Neural progenitor cell (in vitro differentiated cells): ENCODE measurements around the gene METTL1. TPM values are rescaled to one million over a fixed set of nuclear protein-coding genes. Genes with fewer than 3 reads are reported as not detected.

Experiments used
- DNase-seq: peaks from one replicate; pipeline ENCODE4 v3.0.0-alpha.2; 2016; ENCODE audit warnings: low spot score
- H2AFZ ChIP-seq: fragments of 200-600 bp; sonication (generic); replicated peaks from 2 replicates; pipeline ENCODE4 v1.6.1; 2016; ENCODE audit warnings: antibody characterized with exemption
- H3F3A ChIP-seq: fragments of 200-600 bp; sonication (generic); 2 replicates; pipeline ENCODE4 v1.6.1; 2016; ENCODE audit warnings: antibody characterized with exemption, low read depth
- H3K27ac ChIP-seq: fragments of 200-600 bp; sonication (generic); 2 replicates; pipeline ENCODE4 v1.5.1; 2016; ENCODE audit warnings: mild to moderate bottlenecking
- H3K27me3 ChIP-seq: fragments of 200-600 bp; sonication (generic); 2 replicates; pipeline ENCODE4 v1.6.1; 2016; ENCODE audit warnings: mild to moderate bottlenecking, moderate library complexity
- H3K36me3 ChIP-seq: fragments of 200-600 bp; sonication (generic); 2 replicates; pipeline ENCODE4 v1.5.1; 2016
- H3K4me1 ChIP-seq: fragments of 200-600 bp; sonication (generic); 2 replicates; pipeline ENCODE4 v1.6.1; 2016; ENCODE audit warnings: mixed run types
- H3K4me2 ChIP-seq: fragments of 200-600 bp; sonication (generic); 2 replicates; pipeline ENCODE4 v1.6.1; 2016
- H3K4me3 ChIP-seq: fragments of 200-600 bp; sonication (generic); 2 replicates; pipeline ENCODE4 v1.5.1; 2016
- H3K79me2 ChIP-seq: fragments of 200-600 bp; sonication (generic); 2 replicates; pipeline ENCODE4 v1.6.1; 2016; ENCODE audit warnings: low read depth
- H3K9ac ChIP-seq: fragments of 200-600 bp; sonication (generic); 2 replicates; pipeline ENCODE4 v1.6.1; 2016
- H3K9me3 ChIP-seq: fragments of 200-600 bp; sonication (generic); 2 replicates; pipeline ENCODE4 v1.5.1; 2016; ENCODE audit warnings: low read depth
- H4K20me1 ChIP-seq: fragments of 200-600 bp; sonication (generic); 2 replicates; pipeline ENCODE4 v1.6.1; 2016; ENCODE audit warnings: low read depth
- H3K27ac Mint-ChIP-seq: 3 replicates; pipeline ENCODE4 v1.8.0; 2021; ENCODE audit warnings: mixed read lengths
- H3K27me3 Mint-ChIP-seq: 2 replicates; pipeline ENCODE4 v1.8.0; 2022; ENCODE audit warnings: low read depth, mild to moderate bottlenecking, inconsistent platforms, moderate library complexity, mixed read lengths; ENCODE audit not compliant: insufficient read depth
- H3K36me3 Mint-ChIP-seq: 3 replicates; pipeline ENCODE4 v1.8.0; 2021; ENCODE audit warnings: mixed read lengths
- H3K4me1 Mint-ChIP-seq: 3 replicates; pipeline ENCODE4 v1.8.0; 2021; ENCODE audit warnings: mixed read lengths
- H3K4me3 Mint-ChIP-seq: 3 replicates; pipeline ENCODE4 v1.8.0; 2021; ENCODE audit warnings: mild to moderate bottlenecking, moderate library complexity, mixed read lengths
- H3K9me3 Mint-ChIP-seq: 3 replicates; pipeline ENCODE4 v1.8.0; 2020; ENCODE audit warnings: mixed read lengths
- EZH2 ChIP-seq: fragments of 200-600 bp; sonication (generic); IDR thresholded peaks from 2 replicates; pipeline ENCODE4 v1.6.1; 2017; ENCODE audit warnings: antibody characterized with exemption, mild to moderate bottlenecking, moderate library complexity
- EZH2phosphoT487 ChIP-seq: fragments of 200-600 bp; sonication (generic); IDR thresholded peaks from 2 replicates; pipeline ENCODE4 v1.6.1; 2017; ENCODE audit warnings: antibody characterized with exemption
- total RNA-seq: library from RNA; depleted of rRNA; stranded (reverse); fragments of >200 nt; gene quantifications from 2 replicates; pipeline ENCODE4 v1.2.3, GENCODE V29; 2015; ENCODE audit warnings: low replicate concordance
- TF ChIP-seq, protein P1 (sequence below): fragments of 200-600 bp; sonication (generic); IDR thresholded peaks from 2 replicates; pipeline ENCODE4 v1.5.1; 2017; ENCODE audit warnings: antibody characterized with exemption, mild to moderate bottlenecking

Gene METTL1
- total RNA-seq, 1 donor from 2014 or later: 5.6 TPM

DNA sequence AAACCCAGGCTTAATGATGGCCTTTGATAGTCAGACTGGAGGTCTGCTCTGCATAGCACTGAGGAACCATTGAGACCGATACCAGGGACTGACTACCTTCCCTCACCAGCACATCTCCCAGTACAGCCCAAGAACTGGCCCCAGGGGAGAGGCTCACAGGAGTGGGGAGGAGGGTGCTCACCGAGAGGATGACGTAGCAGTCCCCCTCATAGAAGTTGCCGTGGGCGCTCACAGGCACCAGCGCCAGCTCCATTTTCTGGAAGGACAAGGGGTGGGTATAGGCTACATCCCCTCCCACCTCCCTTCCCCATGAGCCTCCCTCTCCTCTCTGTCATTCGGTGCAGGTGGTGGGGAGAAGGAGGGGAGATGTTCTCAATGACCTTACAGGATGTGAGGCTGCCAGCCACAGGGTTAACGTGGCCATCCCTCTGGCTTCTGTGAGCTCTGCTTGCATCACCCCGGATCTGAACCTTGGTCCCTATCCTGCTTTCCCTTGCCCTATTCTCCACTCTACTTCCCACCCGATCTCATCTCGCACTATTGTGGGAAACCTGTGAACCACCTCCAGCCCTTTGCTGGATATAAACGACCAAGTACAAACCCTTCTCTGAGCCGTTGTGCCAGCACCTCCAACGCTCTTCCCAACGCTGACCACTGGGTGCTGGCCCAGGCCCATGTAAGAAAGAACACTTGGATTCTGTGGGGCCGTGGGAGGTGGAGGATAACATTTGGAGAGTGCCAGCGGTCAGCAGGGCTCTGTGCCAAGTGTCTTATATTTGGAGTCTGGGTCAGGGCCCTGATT lies 42.3 kb upstream of the METTL1 start:
- H3K27ac Mint-ChIP-seq: peak overlapping the region; percentile 7
- Histone ChIP-seq H3K4me3 (no peak overlapping the region), H3K79me2 (no peaks in the 10 kb centered on the region), H3K27ac (no peak overlapping the region), H3K9ac (no peak overlapping the region), H3K4me1 (no peaks in the 10 kb centered on the region), H4K20me1 (no peaks in the 10 kb centered on the region), H3F3A (peaks cover 19% of the 10 kb centered on the region), H2AFZ (no peak overlapping the region), H3K4me2 (no peak overlapping the region), H3K9me3 (no peaks in the 10 kb centered on the region), H3K36me3 (no peaks in the 10 kb centered on the region), H3K27me3 (no peaks in the 10 kb centered on the region)
- DNase-seq: no peak
- no peaks in the 10 kb centered on the region for H3K4me1 Mint-ChIP-seq
- no peak for TF ChIP-seq EZH2
- TF ChIP-seq, protein P1, sequence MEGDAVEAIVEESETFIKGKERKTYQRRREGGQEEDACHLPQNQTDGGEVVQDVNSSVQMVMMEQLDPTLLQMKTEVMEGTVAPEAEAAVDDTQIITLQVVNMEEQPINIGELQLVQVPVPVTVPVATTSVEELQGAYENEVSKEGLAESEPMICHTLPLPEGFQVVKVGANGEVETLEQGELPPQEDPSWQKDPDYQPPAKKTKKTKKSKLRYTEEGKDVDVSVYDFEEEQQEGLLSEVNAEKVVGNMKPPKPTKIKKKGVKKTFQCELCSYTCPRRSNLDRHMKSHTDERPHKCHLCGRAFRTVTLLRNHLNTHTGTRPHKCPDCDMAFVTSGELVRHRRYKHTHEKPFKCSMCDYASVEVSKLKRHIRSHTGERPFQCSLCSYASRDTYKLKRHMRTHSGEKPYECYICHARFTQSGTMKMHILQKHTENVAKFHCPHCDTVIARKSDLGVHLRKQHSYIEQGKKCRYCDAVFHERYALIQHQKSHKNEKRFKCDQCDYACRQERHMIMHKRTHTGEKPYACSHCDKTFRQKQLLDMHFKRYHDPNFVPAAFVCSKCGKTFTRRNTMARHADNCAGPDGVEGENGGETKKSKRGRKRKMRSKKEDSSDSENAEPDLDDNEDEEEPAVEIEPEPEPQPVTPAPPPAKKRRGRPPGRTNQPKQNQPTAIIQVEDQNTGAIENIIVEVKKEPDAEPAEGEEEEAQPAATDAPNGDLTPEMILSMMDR: no peak
- TF ChIP-seq EZH2phosphoT487: no peak
- H3K9me3 Mint-ChIP-seq: no peaks in the 10 kb centered on the region
- H3K27me3 Mint-ChIP-seq: peaks cover 2% of the 10 kb centered on the region
- no peaks in the 10 kb centered on the region for H3K36me3 Mint-ChIP-seq
- no peak overlapping the region for H3K4me3 Mint-ChIP-seq

DNA sequence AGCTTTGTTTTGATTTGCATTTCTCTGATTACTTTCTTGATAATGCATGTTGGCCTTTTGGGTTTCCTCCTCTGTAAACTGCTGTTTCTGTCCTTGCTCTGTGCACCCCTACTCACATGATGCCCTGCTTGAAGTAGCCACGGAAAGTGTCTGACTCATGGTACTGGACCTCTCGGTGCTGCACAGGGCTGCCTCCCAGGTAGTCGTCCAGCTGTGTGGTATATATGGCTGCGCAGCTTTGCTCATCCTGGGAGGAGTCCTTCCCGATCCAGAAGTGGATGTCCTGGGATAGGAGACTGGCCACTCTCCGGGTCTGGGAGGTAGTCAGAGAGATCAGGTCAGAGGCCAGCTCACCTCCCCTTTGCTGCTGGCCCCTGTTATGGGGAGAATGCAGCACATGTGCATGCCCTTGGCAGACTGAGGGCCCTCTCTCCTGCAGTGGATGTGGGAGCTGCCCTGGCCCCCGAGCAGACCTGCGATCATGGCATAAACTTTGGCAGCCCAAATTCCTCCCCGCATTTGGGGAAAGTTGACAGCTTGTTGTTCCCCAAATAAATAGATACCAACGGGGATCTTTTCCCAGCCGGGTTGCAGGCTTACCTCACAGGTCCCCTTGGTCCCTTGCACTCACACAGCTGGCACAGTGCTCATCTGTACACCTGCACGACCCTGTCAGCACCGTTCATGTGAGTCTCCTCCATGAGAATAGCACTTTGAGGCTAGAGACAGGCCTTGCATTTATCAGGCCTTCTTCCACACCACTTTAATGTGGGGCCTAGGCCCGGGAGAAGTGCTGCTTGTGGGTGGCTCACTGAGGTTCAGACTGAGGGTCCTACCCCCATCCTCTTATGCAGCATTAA lies 41.4 kb upstream of the METTL1 start:
- TF ChIP-seq EZH2: no peak
- TF ChIP-seq, protein P1: no peak
- TF ChIP-seq EZH2phosphoT487: no peak
- Histone ChIP-seq H4K20me1 (no peaks in the 10 kb centered on the region), H3K27ac (no peak overlapping the region), H3K27me3 (no peaks in the 10 kb centered on the region), H3K36me3 (no peaks in the 10 kb centered on the region), H3K4me1 (no peaks in the 10 kb centered on the region), H3K9ac (no peak overlapping the region), H3F3A (peaks cover 13% of the 10 kb centered on the region), H3K9me3 (no peaks in the 10 kb centered on the region), H3K4me2 (no peak overlapping the region), H3K79me2 (no peaks in the 10 kb centered on the region), H3K4me3 (no peak overlapping the region), H2AFZ (no peak overlapping the region)
- H3K36me3 Mint-ChIP-seq: no peaks in the 10 kb centered on the region
- peaks cover 2% of the 10 kb centered on the region for H3K27me3 Mint-ChIP-seq
- no peaks in the 10 kb centered on the region for H3K9me3 Mint-ChIP-seq
- DNase-seq: no peak
- no peak overlapping the region for H3K4me3 Mint-ChIP-seq
- peak overlapping the region; percentile 93 for H3K27ac Mint-ChIP-seq
- no peaks in the 10 kb centered on the region for H3K4me1 Mint-ChIP-seq

DNA sequence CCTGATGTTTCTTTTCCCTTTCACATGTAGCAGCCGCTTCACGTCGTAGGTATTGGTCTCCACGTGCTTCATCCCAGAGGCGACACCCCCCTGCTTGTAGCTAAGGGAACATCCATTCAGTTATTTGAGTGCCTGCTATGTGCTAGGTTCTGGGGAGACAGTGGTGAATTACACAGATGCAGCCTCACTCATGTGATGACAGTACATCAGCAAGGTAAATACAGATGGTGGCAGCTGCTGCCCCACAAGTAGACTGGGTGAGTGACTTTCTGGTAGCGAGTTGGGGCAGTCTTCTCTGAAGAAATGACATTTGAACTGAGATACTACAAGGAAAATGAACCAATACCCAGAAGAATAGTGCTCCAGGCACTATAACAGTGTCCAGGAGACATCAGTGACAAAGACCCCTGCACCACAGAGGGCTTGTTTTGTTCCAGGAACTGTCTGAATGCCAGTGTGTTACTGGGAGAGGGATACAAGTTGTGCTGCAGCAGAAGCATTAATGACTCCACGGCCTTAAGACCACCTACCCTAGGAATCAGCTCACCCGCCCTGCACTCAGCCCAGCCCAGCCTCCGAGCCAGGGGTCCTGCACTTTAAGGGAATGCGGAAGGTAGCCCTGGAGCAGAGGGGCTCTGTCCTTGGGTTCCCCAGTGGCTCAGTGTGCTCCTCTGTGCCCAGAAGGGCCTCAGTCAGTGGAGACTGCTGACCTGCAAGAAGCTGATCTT lies 39.3 kb upstream of the METTL1 start:
- Histone ChIP-seq H3K4me1 (no peaks in the 10 kb centered on the region), H3K27me3 (no peaks in the 10 kb centered on the region), H3K79me2 (no peaks in the 10 kb centered on the region), H4K20me1 (no peaks in the 10 kb centered on the region), H3K9ac (no peak overlapping the region), H3K9me3 (no peaks in the 10 kb centered on the region), H2AFZ (no peak overlapping the region), H3K27ac (no peak overlapping the region), H3F3A (no peaks in the 10 kb centered on the region), H3K4me2 (no peak overlapping the region), H3K36me3 (no peaks in the 10 kb centered on the region), H3K4me3 (no peak overlapping the region)
- Mint-ChIP-seq H3K4me1 (no peaks in the 10 kb centered on the region), H3K36me3 (no peaks in the 10 kb centered on the region), H3K9me3 (no peaks in the 10 kb centered on the region), H3K27ac (no peak overlapping the region), H3K4me3 (no peak overlapping the region), H3K27me3 (peaks cover 6% of the 10 kb centered on the region)
- no peak for TF ChIP-seq EZH2phosphoT487
- no peak for TF ChIP-seq EZH2
- TF ChIP-seq, protein P1: no peak
- DNase-seq: no peak
